Measurements from ENCODE around the gene SLC4A2.

The SLC4A2 gene

GRCh38 chr7:151121380-151122170 is 62.2 kb downstream of the SLC4A2 start:
- Histone ChIP-seq H3K9me3 (ENCODE audit: insufficient read depth, low read length) (no peaks in the 10 kb centered on the region), H3K79me2 (ENCODE audit: low read length) (no peaks in the 10 kb centered on the region), H3K4me2 (ENCODE audit: low read length) (no peak overlapping the region), H3K4me1 (ENCODE audit: low read length) (no peaks in the 10 kb centered on the region), H3K36me3 (replicated peaks; ENCODE audit: low read depth, low read length) (no peaks in the 10 kb centered on the region), H2AFZ (ENCODE audit: low read depth, low read length) (no peak overlapping the region), H4K20me1 (ENCODE audit: insufficient read depth, low read length) (peaks cover 13% of the 10 kb centered on the region), H3K4me3 (ENCODE audit: low read length) (no peak overlapping the region), H3K27ac (ENCODE audit: low read length) (no peak overlapping the region), H3K27me3 (ENCODE audit: low read depth, low read length) (no peaks in the 10 kb centered on the region), H3K9ac (ENCODE audit: low read length) (no peak overlapping the region)
- TF ChIP-seq CTCF (IDR thresholded peaks at IDR 0.05; ENCODE audit: low read depth, low read length) (no peak), EZH2phosphoT487 (IDR thresholded peaks at IDR 0.05; ENCODE audit: low read depth) (no peak)

- Histone ChIP-seq H3K79me2 (ENCODE audit: low read length) (no peaks in the 10 kb centered on the region), H3K4me2 (ENCODE audit: low read length) (no peak overlapping the region), H2AFZ (ENCODE audit: low read depth, low read length) (no peak overlapping the region), H3K36me3 (replicated peaks; ENCODE audit: low read depth, low read length) (no peaks in the 10 kb centered on the region), H4K20me1 (ENCODE audit: insufficient read depth, low read length) (peaks cover 8% of the 10 kb centered on the region), H3K9me3 (ENCODE audit: insufficient read depth, low read length) (no peaks in the 10 kb centered on the region), H3K9ac (ENCODE audit: low read length) (no peak overlapping the region), H3K4me1 (ENCODE audit: low read length) (no peaks in the 10 kb centered on the region), H3K4me3 (ENCODE audit: low read length) (no peak overlapping the region), H3K27me3 (ENCODE audit: low read depth, low read length) (no peaks in the 10 kb centered on the region), H3K27ac (ENCODE audit: low read length) (no peak overlapping the region)
- TF ChIP-seq CTCF (IDR thresholded peaks at IDR 0.05; ENCODE audit: low read depth, low read length) (no peak), EZH2phosphoT487 (IDR thresholded peaks at IDR 0.05; ENCODE audit: low read depth) (no peak)
These were observed 62.9 kb downstream of the SLC4A2 start for GRCh38 chr7:151122276-151122675.

- H3K4me2 ChIP-seq (ENCODE audit: low read length), result no peak overlapping the region
- no peaks in the 10 kb centered on the region for H3K36me3 ChIP-seq (replicated peaks; ENCODE audit: low read depth, low read length)
- no peaks in the 10 kb centered on the region for H3K9me3 ChIP-seq (ENCODE audit: insufficient read depth, low read length)
- H3K27me3 ChIP-seq (ENCODE audit: low read depth, low read length), result no peaks in the 10 kb centered on the region
- no peak overlapping the region for H3K27ac ChIP-seq (ENCODE audit: low read length)
- peaks cover 11% of the 10 kb centered on the region for H4K20me1 ChIP-seq (ENCODE audit: insufficient read depth, low read length)
- H3K4me3 ChIP-seq (ENCODE audit: low read length), result no peak overlapping the region
- no peaks in the 10 kb centered on the region for H3K79me2 ChIP-seq (ENCODE audit: low read length)
- no peaks in the 10 kb centered on the region for H3K4me1 ChIP-seq (ENCODE audit: low read length)
- no peak for TF ChIP-seq CTCF (IDR thresholded peaks at IDR 0.05; ENCODE audit: low read depth, low read length)
- no peak for TF ChIP-seq EZH2phosphoT487 (IDR thresholded peaks at IDR 0.05; ENCODE audit: low read depth)
- no peak overlapping the region for H3K9ac ChIP-seq (ENCODE audit: low read length)
- H2AFZ ChIP-seq (ENCODE audit: low read depth, low read length), result no peak overlapping the region
These were observed 63.4 kb downstream of the SLC4A2 start for GRCh38 chr7:151122796-151123157.

GRCh38 chr7:151123158-151123821 is 63.9 kb downstream of the SLC4A2 start:
- Histone ChIP-seq H3K27me3 (ENCODE audit: low read depth, low read length) (no peaks in the 10 kb centered on the region), H4K20me1 (ENCODE audit: insufficient read depth, low read length) (peaks cover 11% of the 10 kb centered on the region), H3K79me2 (ENCODE audit: low read length) (no peaks in the 10 kb centered on the region), H3K9me3 (ENCODE audit: insufficient read depth, low read length) (no peaks in the 10 kb centered on the region), H3K4me1 (ENCODE audit: low read length) (no peaks in the 10 kb centered on the region), H3K9ac (ENCODE audit: low read length) (no peak overlapping the region), H3K36me3 (replicated peaks; ENCODE audit: low read depth, low read length) (no peaks in the 10 kb centered on the region), H2AFZ (ENCODE audit: low read depth, low read length) (no peak overlapping the region), H3K27ac (ENCODE audit: low read length) (no peak overlapping the region), H3K4me3 (ENCODE audit: low read length) (no peak overlapping the region), H3K4me2 (ENCODE audit: low read length) (no peak overlapping the region)
- TF ChIP-seq CTCF (IDR thresholded peaks at IDR 0.05; ENCODE audit: low read depth, low read length), result no peak
- no peak for TF ChIP-seq EZH2phosphoT487 (IDR thresholded peaks at IDR 0.05; ENCODE audit: low read depth)

All from OCI-LY3 (cell line).